ENCODE data around the gene ZDHHC21. TPM values are rescaled to one million over a fixed set of nuclear protein-coding genes. Genes with fewer than 3 reads are reported as not detected.

Gene ZDHHC21
- total RNA-seq, 1 experiment from 2014 or later = 9.0 TPM

DNA sequence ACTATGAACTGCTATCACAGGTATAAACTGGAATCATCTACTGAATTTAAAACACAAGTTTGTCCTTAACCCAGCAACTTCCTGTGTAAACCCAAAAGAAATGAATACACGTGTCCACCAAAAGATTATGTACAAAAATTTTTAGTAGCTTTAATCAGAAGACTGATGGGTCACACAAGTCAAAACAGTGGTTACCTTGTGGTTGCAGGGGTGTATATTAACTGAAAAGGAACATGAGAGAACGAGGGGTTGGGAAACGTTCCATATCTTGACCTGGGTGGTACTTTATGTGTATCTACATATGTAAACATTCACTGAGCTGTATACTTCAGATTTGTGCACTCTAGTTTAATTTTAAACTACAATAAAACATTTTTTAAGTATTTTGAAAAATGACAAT, 18.6 kb downstream of the ZDHHC21 start:
- DNase-seq = no peak
- WGBS (ENCODE audit: extremely low coverage, insufficient read length, low lambda C conversion rate) = no CpG with 5 or more reads among the region's 3 CpGs
- no peak overlapping the region for H2BK12ac ChIP-seq (ENCODE audit: insufficient read length, low read depth, low read length)
- Mint-ChIP-seq H3K4me3 (no peak overlapping the region), H3K4me1 (0 out of 4 replicates have a peak, but pooled peaks cover 0 to 4% of the 10 kb centered on the region in 2 experiments), H3K9me3 (peaks cover 0 to 3% of the 10 kb centered on the region in 2 experiments; a peak in 1 of 5 replicates), H3K27ac (no peak overlapping the region), H3K27me3 (ENCODE audit: low read depth) (no peaks in the 10 kb centered on the region), H3K36me3 (ENCODE audit: insufficient read depth in 1 of 3, low read depth in 3 of 3) (peaks cover 0 to 24% (median 8%) of the 10 kb centered on the region in 3 experiments; a peak in 5 of 7 replicates)
- no peak overlapping the region for H3T11ph ChIP-seq (ENCODE audit: low read length)
- no peak overlapping the region for H2BK15ac ChIP-seq (ENCODE audit: low read depth, low read length)
- no peak overlapping the region for H2BK5ac ChIP-seq (ENCODE audit: insufficient read length, low read length)
- H4K5ac ChIP-seq (ENCODE audit: insufficient read length, low read depth, low read length) = no peak overlapping the region
- H2BK120ac ChIP-seq (ENCODE audit: low read depth, low read length, poor library complexity, severe bottlenecking) = no peak overlapping the region
- TF ChIP-seq, protein P1, sequence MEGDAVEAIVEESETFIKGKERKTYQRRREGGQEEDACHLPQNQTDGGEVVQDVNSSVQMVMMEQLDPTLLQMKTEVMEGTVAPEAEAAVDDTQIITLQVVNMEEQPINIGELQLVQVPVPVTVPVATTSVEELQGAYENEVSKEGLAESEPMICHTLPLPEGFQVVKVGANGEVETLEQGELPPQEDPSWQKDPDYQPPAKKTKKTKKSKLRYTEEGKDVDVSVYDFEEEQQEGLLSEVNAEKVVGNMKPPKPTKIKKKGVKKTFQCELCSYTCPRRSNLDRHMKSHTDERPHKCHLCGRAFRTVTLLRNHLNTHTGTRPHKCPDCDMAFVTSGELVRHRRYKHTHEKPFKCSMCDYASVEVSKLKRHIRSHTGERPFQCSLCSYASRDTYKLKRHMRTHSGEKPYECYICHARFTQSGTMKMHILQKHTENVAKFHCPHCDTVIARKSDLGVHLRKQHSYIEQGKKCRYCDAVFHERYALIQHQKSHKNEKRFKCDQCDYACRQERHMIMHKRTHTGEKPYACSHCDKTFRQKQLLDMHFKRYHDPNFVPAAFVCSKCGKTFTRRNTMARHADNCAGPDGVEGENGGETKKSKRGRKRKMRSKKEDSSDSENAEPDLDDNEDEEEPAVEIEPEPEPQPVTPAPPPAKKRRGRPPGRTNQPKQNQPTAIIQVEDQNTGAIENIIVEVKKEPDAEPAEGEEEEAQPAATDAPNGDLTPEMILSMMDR (conservative IDR thresholded peaks at IDR 0.05) = no peak
- H3K4ac ChIP-seq (ENCODE audit: low read depth, low read length) = no peak overlapping the region
- H4K20me1 ChIP-seq (ENCODE audit: control insufficient read depth, insufficient read depth, insufficient read length) = no peaks in the 10 kb centered on the region
- no peaks in the 10 kb centered on the region for H3K79me1 ChIP-seq (ENCODE audit: insufficient read depth, low read depth, low read length, poor library complexity, severe bottlenecking)
- H2AK5ac ChIP-seq (ENCODE audit: insufficient read length, low read length) = no peak overlapping the region
- no peak overlapping the region for H2AFZ ChIP-seq (ENCODE audit: low read length)
- H3K23ac ChIP-seq (ENCODE audit: insufficient read length, low read depth, low read length) = no peak overlapping the region
- H3K9me3 ChIP-seq (ENCODE audit: control insufficient read depth, low read depth, low read length) = no peaks in the 10 kb centered on the region
- H3K18ac ChIP-seq (ENCODE audit: insufficient read length, low read depth, low read length) = no peak overlapping the region
- no peaks in the 10 kb centered on the region for H3K27me3 ChIP-seq (ENCODE audit: insufficient read depth, low read length)
- H4K91ac ChIP-seq (ENCODE audit: insufficient read length, low read depth, low read length) = no peak overlapping the region
- no peaks in the 10 kb centered on the region for H3K79me2 ChIP-seq (ENCODE audit: insufficient read depth, low read length)
- H3K9ac ChIP-seq (ENCODE audit: extremely low read depth, insufficient read length, low read length) = no peak overlapping the region
- no peak overlapping the region for H3K4me2 ChIP-seq (ENCODE audit: insufficient read depth, insufficient read length, low read length)
- H2BK20ac ChIP-seq (ENCODE audit: low read depth, low read length, poor library complexity, severe bottlenecking) = no peak overlapping the region
- no peak overlapping the region for H3K56ac ChIP-seq (ENCODE audit: insufficient read length, low read depth, low read length)
- H4K8ac ChIP-seq (replicated peaks; ENCODE audit: insufficient read length, low read depth, low read length) = no peak overlapping the region
- no peak overlapping the region for H3K27ac ChIP-seq (ENCODE audit: insufficient read length, low read depth, low read length)
- H3K4me1 ChIP-seq (ENCODE audit: insufficient read depth, low read length) = no peaks in the 10 kb centered on the region
- no peaks in the 10 kb centered on the region for H3K23me2 ChIP-seq (ENCODE audit: insufficient read length, low read depth, low read length, poor library complexity, severe bottlenecking)
- H3K14ac ChIP-seq (ENCODE audit: insufficient read depth, low read length) = no peak overlapping the region
